Caco-2 (cell line): ENCODE measurements around the gene KCNN1. TPM values are rescaled to one million over a fixed set of nuclear protein-coding genes. Genes with fewer than 3 reads are reported as not detected.

Source experiments
- BruUV-seq: library from RNA; stranded (reverse); fragments of 400-500 nt; replicated peaks from 2 replicates; lab custom pipeline; 2021; lab: Mats Ljungman, UMichigan
- CTCF ChIA-PET: fragments of 300-600 bp; sonication (Branson Sonifier 250); formaldehyde crosslinking; loops from one replicate; lab custom pipeline; 2022; ENCODE audit warnings: antibody characterized with exemption; lab: Charles Lee
- POLR2A ChIA-PET: fragments of 300-600 bp; sonication (Branson Sonifier 250); formaldehyde crosslinking; loops from one replicate; lab custom pipeline; 2022; ENCODE audit warnings: antibody characterized with exemption; lab: Charles Lee
- DNase-seq, 2 experiments: peaks; one replicate each; pipeline versions ENCODE4 v3.0.0 to v3.0.0-alpha.2; 2020 to 2022
- H3K27me3 ChIP-seq: replicated peaks from 2 replicates; pipeline ENCODE4 v1.6.0; 2011; ENCODE audit warnings: low read length; ENCODE audit not compliant: control insufficient read depth, insufficient read depth
- H3K36me3 ChIP-seq: 2 replicates; pipeline ENCODE4 v1.5.1; 2011; ENCODE audit warnings: low read length; ENCODE audit not compliant: control insufficient read depth, insufficient read depth
- H3K4me1 ChIP-seq: fragments of 250-450 bp; sonication (Bioruptor Pico); 2 replicates; pipeline ENCODE4 v1.5.1; 2020; ENCODE audit warnings: mild to moderate bottlenecking
- H3K4me3 ChIP-seq: 2 replicates; pipeline ENCODE4 v1.5.1; 2011; ENCODE audit warnings: low read depth, mild to moderate bottlenecking, control low read depth, low read length
- H3K9me3 ChIP-seq: fragments of 250-450 bp; sonication (Bioruptor Pico); 2 replicates; pipeline ENCODE4 v1.5.1; 2020; ENCODE audit warnings: mild to moderate bottlenecking, moderate library complexity
- H3K27ac Mint-ChIP-seq: one replicate; pipeline ENCODE4 v1.8.0; 2022; ENCODE audit warnings: mixed read lengths; ENCODE audit not compliant: unreplicated experiment
- H3K27me3 Mint-ChIP-seq: one replicate; pipeline ENCODE4 v1.8.0; 2022; ENCODE audit warnings: mixed read lengths; ENCODE audit not compliant: insufficient read depth, unreplicated experiment
- H3K36me3 Mint-ChIP-seq: one replicate; pipeline ENCODE4 v1.8.0; 2022; ENCODE audit warnings: mild to moderate bottlenecking, mixed read lengths; ENCODE audit not compliant: insufficient read depth, unreplicated experiment
- H3K4me1 Mint-ChIP-seq: one replicate; pipeline ENCODE4 v1.8.0; 2022; ENCODE audit warnings: low read depth, mixed read lengths; ENCODE audit not compliant: unreplicated experiment
- H3K4me3 Mint-ChIP-seq: one replicate; pipeline ENCODE4 v1.8.0; 2022; ENCODE audit warnings: mild to moderate bottlenecking, moderate library complexity, mixed read lengths; ENCODE audit not compliant: unreplicated experiment
- H3K9me3 Mint-ChIP-seq: one replicate; pipeline ENCODE4 v1.8.0; 2022; ENCODE audit warnings: mixed read lengths; ENCODE audit not compliant: unreplicated experiment
- CTCF ChIP-seq, 2 experiments: fragments of 200-600 bp in 1 of 2; IDR thresholded peaks; 1 replicate in 1 of 2; 2 replicates in 1 of 2; pipeline versions ENCODE4 v1.5.1 to v1.8.0; 2011 to 2022; ENCODE audit warnings: antibody characterized with exemption in 1 of 2, control low read depth in 1 of 2, inconsistent platforms in 1 of 2, low read depth in 1 of 2, low read length in 1 of 2, mild to moderate bottlenecking in 1 of 2, moderate library complexity in 1 of 2; ENCODE audit not compliant: insufficient read depth in 1 of 2, severe bottlenecking in 1 of 2, unreplicated experiment in 1 of 2
- intact Hi-C: fragments of 100-400 bp; cut with micrococcal nuclease; formaldehyde crosslinking; loops from one replicate; pipeline ENCODE4 v1.10.0; 2022; ENCODE audit not compliant: unreplicated experiment
- total RNA-seq: library from RNA; stranded (reverse); gene quantifications from 2 replicates; pipeline ENCODE4 v1.2.3, GENCODE V29; 2022

KCNN1 gene
- total RNA-seq, 1 experiment from 2014 or later: not detected

- no TSS peak for BruUV-seq
- ChIA-PET CTCF (interaction anchor here (1.0 kb wide), 1 partner anchor 111 kb away, joined by 3 read pairs; no protein-coding TSS in a partner anchor), POLR2A (no interaction called here)
- Mint-ChIP-seq H3K36me3 (peaks cover 13% of the 10 kb centered on the region), H3K27me3 (no peaks in the 10 kb centered on the region), H3K27ac (peak overlapping the region; percentile 35), H3K4me3 (no peak overlapping the region), H3K9me3 (no peaks in the 10 kb centered on the region), H3K4me1 (peaks cover 7% of the 10 kb centered on the region)
- Histone ChIP-seq H3K4me1 (0 out of 2 replicates have a peak, but pooled peaks cover under 1% of the 10 kb centered on the region), H3K27me3 (no peaks in the 10 kb centered on the region), H3K9me3 (no peaks in the 10 kb centered on the region), H3K4me3 (no peak overlapping the region), H3K36me3 (no peaks in the 10 kb centered on the region)
- TF ChIP-seq CTCF (IDR thresholded peaks at IDR 0.05; ENCODE audit: insufficient read depth in 1 of 2, low read depth in 1 of 2, low read length in 1 of 2, severe bottlenecking in 1 of 2, unreplicated experiment in 1 of 2): peak; percentile 82 to 91
- intact Hi-C loops: loop anchor here (1.0 kb wide), 1 partner anchor 51 kb away; no protein-coding TSS in a partner anchor
- DNase-seq: peak; percentile 60 to 80
These were observed 40.4 kb downstream of the KCNN1 start for GRCh38 chr19:18007044-18007916.

GRCh38 chr19:18007917-18008673 is 41.2 kb downstream of the KCNN1 start, which contains the start of gene ARRDC2:
Gene ARRDC2, plus strand, starts transcription at chr19:18008170. Its CDS starts 141 bp downstream, at chr19:18008311.
- Histone ChIP-seq H3K36me3 (peaks cover under 1% of the 10 kb centered on the region; the same call in 1 of the 2 replicates), H3K9me3 (no peaks in the 10 kb centered on the region), H3K4me3 (no peak within 1 kb of the TSS), H3K4me1 (no peaks in the 10 kb centered on the region), H3K27me3 (no peaks in the 10 kb centered on the region)
- ChIA-PET POLR2A (no interaction called here), CTCF (interaction anchor here (1.0 kb wide), 1 partner anchor 110 kb away, joined by 3 read pairs; no protein-coding TSS in a partner anchor)
- TF ChIP-seq CTCF (IDR thresholded peaks at IDR 0.05; ENCODE audit: insufficient read depth in 1 of 2, low read depth in 1 of 2, low read length in 1 of 2, severe bottlenecking in 1 of 2, unreplicated experiment in 1 of 2): no peak
- Mint-ChIP-seq H3K9me3 (no peaks in the 10 kb centered on the region), H3K27ac (peak within 1 kb of the TSS; percentile 35), H3K4me1 (peaks cover 8% of the 10 kb centered on the region), H3K36me3 (peaks cover 14% of the 10 kb centered on the region), H3K27me3 (no peaks in the 10 kb centered on the region), H3K4me3 (no peak within 1 kb of the TSS)
- no TSS peak for BruUV-seq
- intact Hi-C loops: loop anchor here (1.0 kb wide), 1 partner anchor 50 kb away; no protein-coding TSS in a partner anchor
- DNase-seq: no peak

- intact Hi-C loops: no loop called here
- no TSS peak for BruUV-seq
- Mint-ChIP-seq H3K9me3 (no peaks in the 10 kb centered on the region), H3K4me1 (peaks cover 13% of the 10 kb centered on the region), H3K27ac (no peak overlapping the region), H3K27me3 (no peaks in the 10 kb centered on the region), H3K36me3 (peaks cover 21% of the 10 kb centered on the region), H3K4me3 (no peak overlapping the region)
- no peaks in the 10 kb centered on the region for H3K27me3 ChIP-seq
- peaks cover 1% of the 10 kb centered on the region for H3K36me3 ChIP-seq
- CTCF ChIA-PET: no interaction called here
- H3K4me3 ChIP-seq: no peak overlapping the region
- no peak for TF ChIP-seq CTCF (IDR thresholded peaks at IDR 0.05; ENCODE audit: insufficient read depth in 1 of 2, low read depth in 1 of 2, low read length in 1 of 2, severe bottlenecking in 1 of 2, unreplicated experiment in 1 of 2)
- H3K9me3 ChIP-seq: no peaks in the 10 kb centered on the region
- POLR2A ChIA-PET: no interaction called here
- peaks cover 5% of the 10 kb centered on the region for H3K4me1 ChIP-seq
- DNase-seq: no peak
These were observed 41.9 kb downstream of the KCNN1 start for GRCh38 chr19:18008814-18009213.
